Left renal cortex interstitium (tissue), 4 donors: ENCODE results near the gene PLD5. TPM values are rescaled to one million over a fixed set of nuclear protein-coding genes. Genes with fewer than 3 reads are reported as not detected.
"Not testable (repeated sequence)": the region's sequence is repeated elsewhere in the genome, so short reads cannot be mapped to it uniquely, and the experiment has no call there.

ENCODE experiments used
- DNase-seq, 4 donors: peaks; one replicate each; pipeline ENCODE4 v3.0.0-alpha.2; 2013; ENCODE audit warnings: low read depth in 4 of 4, low spot score in 2 of 4, missing footprints in 1 of 4
- polyA plus RNA-seq, 4 donors: library from polyadenylated mRNA; unstranded; fragments of 120-200 nt; gene quantifications; one replicate each; pipeline ENCODE4 v1.2.1, GENCODE V29; 2013; ENCODE audit not compliant: insufficient read length in 4 of 4

PLD5 gene
- polyA plus RNA-seq, 4 donors: 0.96 to 1.5 (median 1.3) TPM

- DNase-seq: no peak
Measured at GRCh38 chr1:242185731-242186130, 338.8 kb downstream of the PLD5 start.

DNA sequence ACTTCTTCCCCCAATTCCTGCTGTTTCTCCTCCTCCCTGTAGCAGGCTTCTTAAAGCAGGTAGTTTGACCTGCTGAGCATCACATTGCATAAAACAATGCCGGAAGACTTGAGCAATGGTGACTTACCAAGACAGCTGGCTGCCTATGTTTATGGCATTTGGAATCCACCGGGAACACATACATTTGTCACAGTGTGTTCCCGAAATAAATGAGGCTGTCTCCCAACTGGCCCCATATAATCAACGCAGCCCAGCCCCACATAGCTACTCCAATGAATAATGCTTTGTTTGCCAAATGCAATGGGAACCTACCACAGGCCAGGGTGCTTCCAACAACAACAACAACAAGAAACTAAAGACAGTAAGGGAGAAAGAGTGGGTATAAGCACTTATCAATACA, 339.5 kb downstream of the PLD5 start:
- no peak for DNase-seq

- DNase-seq: not testable (repeated sequence)
Measured at GRCh38 chr1:242179767-242180166, 344.7 kb downstream of the PLD5 start.

DNA sequence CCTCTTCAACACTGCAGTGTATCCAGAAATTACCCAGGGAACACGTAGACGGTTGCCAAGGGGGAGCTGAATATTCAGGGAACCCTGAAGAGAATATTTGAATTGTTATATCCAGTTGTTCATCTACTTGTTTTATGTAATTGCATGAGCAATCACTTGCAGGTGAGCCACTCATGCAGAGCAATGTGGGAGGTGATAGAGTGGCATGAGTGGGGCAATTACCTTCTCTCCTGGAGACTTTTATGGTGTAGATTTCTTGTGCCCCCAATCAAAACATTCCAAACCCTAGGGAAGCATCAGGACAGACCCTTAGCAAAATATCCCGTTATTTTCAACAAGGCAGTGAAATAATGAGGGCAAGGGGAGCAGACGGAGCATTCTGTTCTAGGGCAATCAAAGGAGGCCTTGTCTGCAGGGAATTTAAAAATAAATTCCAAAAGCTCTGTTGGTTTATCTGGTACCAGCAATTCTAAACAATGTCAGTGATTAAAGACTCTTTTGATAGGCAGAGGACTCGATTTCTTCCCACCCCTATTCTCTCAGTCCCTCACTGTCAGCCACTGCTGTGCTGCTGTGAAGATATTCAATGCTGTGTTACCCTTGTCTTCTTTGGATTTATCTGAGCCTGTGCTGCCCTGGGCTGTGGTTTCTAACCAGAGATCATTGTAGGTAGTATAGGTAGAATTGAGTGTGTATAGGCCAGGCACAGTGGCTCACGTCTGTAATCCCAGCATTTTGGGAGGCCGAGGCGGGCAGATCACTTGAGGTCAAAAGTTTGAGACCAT, 345.4 kb downstream of the PLD5 start:
- no peak for DNase-seq

- DNase-seq: no peak
Measured at GRCh38 chr1:242178436-242178835, 346.1 kb downstream of the PLD5 start.

DNA sequence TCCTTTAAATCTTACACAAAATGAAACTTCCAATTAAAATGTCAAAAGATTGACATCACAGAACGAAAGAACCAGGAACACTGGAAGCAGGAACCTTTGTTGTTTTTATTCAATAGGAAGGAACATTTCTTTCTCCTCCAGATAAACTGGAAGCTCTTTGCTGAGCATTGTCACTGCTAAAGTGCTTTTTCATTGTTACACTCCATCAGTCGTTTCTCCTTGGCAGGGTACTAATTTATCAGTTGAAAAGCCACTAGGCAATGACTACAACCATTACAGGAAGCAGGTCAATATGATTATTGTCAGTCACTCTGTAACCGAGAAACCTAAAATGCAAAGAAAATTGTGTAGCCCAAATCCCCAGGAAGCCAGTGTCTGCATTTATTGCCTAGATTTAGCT, 362.4 kb downstream of the PLD5 start:
- DNase-seq: no peak

GRCh38 chr1:242147096-242147976, 377.2 kb downstream of the PLD5 start:
- no peak for DNase-seq

DNA sequence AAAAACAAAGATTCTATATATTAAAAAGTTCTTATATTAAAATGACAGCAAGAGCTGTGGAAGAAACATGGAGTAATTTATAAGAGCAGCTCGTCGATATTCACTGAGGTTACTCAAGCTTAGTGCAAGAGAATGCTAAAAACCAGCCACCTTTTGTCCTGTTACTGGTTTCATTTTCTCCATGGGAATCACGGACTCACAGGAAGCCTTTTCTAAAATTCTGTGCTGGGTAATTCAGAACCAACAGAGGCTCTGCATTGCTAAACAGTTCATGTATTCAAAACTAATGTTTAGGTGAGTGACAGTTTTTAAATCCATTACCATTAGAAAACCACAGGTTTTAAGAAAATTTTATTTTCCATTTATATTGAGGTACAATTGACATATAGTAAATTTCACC, 377.8 kb downstream of the PLD5 start:
- no peak for DNase-seq

- DNase-seq: no peak
Measured at GRCh38 chr1:242140836-242141235, 383.7 kb downstream of the PLD5 start.

GRCh38 chr1:242139986-242140385, 384.5 kb downstream of the PLD5 start:
- no peak for DNase-seq

GRCh38 chr1:242139442-242139841, 385.1 kb downstream of the PLD5 start:
- no peak for DNase-seq

DNA sequence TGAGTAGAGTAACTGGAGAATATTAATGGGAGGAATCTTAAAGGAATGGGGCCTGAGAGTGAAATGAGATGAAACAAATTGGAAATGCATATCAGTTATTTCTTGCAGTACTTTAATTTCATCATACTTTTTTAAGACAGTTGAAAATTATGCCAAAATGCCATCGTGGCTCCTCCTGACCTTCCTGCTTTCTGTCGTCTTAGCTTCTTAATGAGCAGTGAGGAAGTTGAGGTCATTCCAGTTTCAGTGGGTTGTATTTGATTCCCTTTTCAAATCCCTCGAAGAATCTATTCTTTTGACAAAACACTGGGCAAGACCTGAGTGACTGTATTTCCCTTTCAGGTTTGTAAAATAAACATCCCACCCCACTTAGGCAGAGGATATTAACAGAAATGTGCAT, 390.7 kb downstream of the PLD5 start:
- no peak for DNase-seq

DNA sequence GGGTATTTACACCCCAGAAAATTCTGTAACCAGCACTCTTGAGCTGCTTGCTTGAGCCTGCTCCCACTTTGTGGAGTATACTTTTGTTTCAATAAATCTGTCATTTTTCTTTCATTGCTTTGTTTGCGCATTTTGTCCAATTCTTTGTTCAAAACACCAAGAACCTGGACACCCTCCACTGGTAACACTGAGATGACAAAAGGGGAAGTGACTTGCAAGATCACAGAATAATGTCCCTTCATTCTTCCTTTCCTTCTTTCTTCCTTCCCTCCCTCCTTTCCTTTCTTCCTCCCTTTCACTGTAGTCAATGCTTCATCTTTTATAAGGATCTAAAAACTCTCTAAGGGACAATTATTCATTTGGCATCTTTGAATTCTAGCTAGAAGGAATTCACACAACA, 391.1 kb downstream of the PLD5 start:
- DNase-seq: no peak

DNA sequence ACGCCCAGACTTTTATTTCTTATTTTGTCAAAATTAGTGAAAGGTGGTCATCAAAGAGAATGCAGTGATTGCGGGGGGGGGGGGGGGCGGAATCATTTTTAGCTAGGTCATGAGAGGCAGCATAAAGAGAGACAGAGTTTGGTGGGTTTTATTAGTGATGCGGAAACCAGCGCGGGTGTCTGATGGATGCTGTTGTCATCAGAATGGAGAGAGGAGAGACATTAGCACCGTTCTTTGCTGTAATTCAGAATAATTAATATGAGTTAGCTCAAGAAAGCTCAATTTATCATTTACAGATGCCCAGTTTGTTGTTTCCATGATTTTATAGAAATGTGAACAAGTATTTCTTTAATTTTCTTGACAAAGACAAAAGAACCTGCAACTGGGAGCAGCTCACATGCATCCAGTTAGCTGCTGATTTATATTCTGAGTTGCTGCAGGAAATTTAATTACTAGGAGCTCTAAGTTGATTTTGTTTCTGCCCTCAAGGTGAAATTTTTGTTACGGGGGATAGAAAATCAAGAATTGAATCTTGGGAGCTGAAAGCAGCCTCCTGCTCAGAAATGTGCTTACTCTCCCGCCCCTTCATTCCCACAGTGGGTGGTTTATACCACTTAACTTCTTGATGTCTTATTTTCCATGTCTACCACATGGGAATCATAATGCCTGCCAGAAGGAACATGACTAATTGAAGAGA, 392.2 kb downstream of the PLD5 start:
- no peak for DNase-seq

- no peak for DNase-seq
Measured at GRCh38 chr1:242128951-242129502, 395.5 kb downstream of the PLD5 start.

DNA sequence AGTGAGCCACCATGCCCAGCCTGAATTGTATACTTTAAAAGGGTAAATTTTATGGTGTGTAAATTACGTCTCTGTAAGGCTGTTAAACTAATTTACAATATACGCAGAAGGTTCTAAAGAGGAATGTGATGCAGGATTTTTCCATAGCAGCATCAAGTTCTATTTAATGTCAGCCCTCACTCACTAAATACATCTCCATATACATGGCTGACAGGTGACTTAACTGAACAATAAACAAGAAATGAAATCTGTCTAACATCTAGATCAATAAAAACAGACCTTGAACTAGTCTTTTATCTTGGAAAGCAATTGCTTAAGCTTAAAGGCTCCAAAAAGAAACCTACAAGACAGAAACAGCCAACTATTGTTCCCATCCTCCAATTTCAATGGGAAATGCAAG, 404.1 kb downstream of the PLD5 start:
- DNase-seq: no peak

- DNase-seq: no peak
Measured at GRCh38 chr1:242100921-242101320, 423.6 kb downstream of the PLD5 start.

GRCh38 chr1:242097283-242097682, 427.2 kb downstream of the PLD5 start:
- DNase-seq: not testable (repeated sequence)

- no peak for DNase-seq
Measured at GRCh38 chr1:242093116-242093515, 431.4 kb downstream of the PLD5 start.

DNA sequence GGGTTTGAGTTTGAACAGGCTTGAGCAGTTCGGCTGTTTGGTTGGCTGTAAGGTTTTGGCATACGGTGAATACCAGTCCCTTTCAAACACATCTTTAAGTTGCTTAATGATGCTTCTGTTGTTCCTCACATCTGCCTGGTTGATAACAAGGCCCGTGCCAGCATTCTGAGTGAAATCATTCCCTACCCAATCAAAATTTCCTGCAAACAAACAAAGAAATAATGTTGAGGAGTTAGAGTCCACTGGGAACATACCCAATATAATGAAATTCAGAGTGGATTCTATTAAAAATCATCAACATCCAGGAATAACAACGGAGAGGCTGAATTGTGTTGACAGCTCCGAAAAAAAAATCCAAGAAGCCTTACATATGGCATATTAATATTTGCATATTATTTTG, 434.6 kb downstream of the PLD5 start:
- no peak for DNase-seq

DNA sequence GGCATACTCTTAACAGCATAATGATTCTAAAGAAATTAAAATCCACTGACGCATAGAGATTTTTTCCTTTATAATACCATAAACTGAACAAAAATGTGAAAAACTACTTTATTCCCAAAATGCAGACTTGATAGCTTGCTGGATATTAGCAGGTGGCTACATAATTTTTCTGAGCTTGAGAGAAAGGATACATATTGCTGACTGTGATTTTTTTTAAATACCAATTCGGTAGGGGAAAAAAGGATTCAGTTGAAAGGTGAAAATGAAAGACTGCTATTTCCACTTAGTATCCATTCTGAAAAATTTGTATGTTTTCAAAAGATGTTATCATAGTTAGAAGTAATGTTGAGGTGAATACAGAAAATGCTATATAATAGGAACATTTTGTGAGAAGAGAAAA, 435.6 kb downstream of the PLD5 start:
- no peak for DNase-seq
